Measurements from ENCODE around the gene VAV2. TPM values are rescaled to one million over a fixed set of nuclear protein-coding genes. Genes with fewer than 3 reads are reported as not detected.

Gene VAV2
- total RNA-seq, 1 donor from 2014 or later = 15.7 TPM

- no peak for DNase-seq
These were observed 252.5 kb downstream of the VAV2 start for GRCh38 chr9:133739408-133740280.

GRCh38 chr9:133738640-133739225 is 253.4 kb downstream of the VAV2 start:
- DNase-seq = no peak

- peak; percentile 79 for DNase-seq
These were observed 254.1 kb downstream of the VAV2 start, which contains the start of gene SARDH for GRCh38 chr9:133737774-133738639. Gene SARDH, minus strand, starts transcription at chr9:133738352. Its CDS starts 4,179 bp downstream, at chr9:133734173.

GRCh38 chr9:133737071-133737773 is 254.9 kb downstream of the VAV2 start:
- DNase-seq = peak; percentile 92

- no peak for DNase-seq
These were observed 256.2 kb downstream of the VAV2 start for GRCh38 chr9:133735931-133736330.

- DNase-seq = no peak
These were observed 256.7 kb downstream of the VAV2 start for GRCh38 chr9:133735415-133735775.

- DNase-seq = no peak
These were observed 257.3 kb downstream of the VAV2 start for GRCh38 chr9:133734590-133735414.

- no peak for DNase-seq
These were observed 258.2 kb downstream of the VAV2 start for GRCh38 chr9:133733796-133734533.

GRCh38 chr9:133733421-133733795 is 258.7 kb downstream of the VAV2 start:
- DNase-seq = no peak

- no peak for DNase-seq
These were observed 259.3 kb downstream of the VAV2 start for GRCh38 chr9:133732639-133733408.

GRCh38 chr9:133731876-133732638 is 260.1 kb downstream of the VAV2 start:
- DNase-seq = peak; percentile 86

- no peak for DNase-seq
These were observed 261.0 kb downstream of the VAV2 start for GRCh38 chr9:133730994-133731715.

GRCh38 chr9:133729617-133730281 is 262.4 kb downstream of the VAV2 start:
- DNase-seq = no peak

- DNase-seq = no peak
These were observed 263.1 kb downstream of the VAV2 start for GRCh38 chr9:133728856-133729616.

GRCh38 chr9:133727876-133728441 is 264.2 kb downstream of the VAV2 start:
- no peak for DNase-seq

- no peak for DNase-seq
These were observed 264.7 kb downstream of the VAV2 start for GRCh38 chr9:133727277-133727875.

Data from tongue (tissue), 2 donors.